Activated T-helper 1 cell treated with anti-CD3 and anti-CD28 coated beads, Interleukin-2, amount 50 U/mL, for 16 hours (primary cell): ENCODE measurements around the gene PFKFB2.

ENCODE experiments used
- DNase-seq, 2 donors: peaks; one replicate each; pipeline ENCODE4 v3.0.0-alpha.2; 2020; ENCODE audit warnings: low read depth in 1 of 2, low spot score in 1 of 2

Gene PFKFB2

GRCh38 chr1:207021876-207022596 lies 31.0 kb upstream of the PFKFB2 start:
- DNase-seq = no peak

DNA sequence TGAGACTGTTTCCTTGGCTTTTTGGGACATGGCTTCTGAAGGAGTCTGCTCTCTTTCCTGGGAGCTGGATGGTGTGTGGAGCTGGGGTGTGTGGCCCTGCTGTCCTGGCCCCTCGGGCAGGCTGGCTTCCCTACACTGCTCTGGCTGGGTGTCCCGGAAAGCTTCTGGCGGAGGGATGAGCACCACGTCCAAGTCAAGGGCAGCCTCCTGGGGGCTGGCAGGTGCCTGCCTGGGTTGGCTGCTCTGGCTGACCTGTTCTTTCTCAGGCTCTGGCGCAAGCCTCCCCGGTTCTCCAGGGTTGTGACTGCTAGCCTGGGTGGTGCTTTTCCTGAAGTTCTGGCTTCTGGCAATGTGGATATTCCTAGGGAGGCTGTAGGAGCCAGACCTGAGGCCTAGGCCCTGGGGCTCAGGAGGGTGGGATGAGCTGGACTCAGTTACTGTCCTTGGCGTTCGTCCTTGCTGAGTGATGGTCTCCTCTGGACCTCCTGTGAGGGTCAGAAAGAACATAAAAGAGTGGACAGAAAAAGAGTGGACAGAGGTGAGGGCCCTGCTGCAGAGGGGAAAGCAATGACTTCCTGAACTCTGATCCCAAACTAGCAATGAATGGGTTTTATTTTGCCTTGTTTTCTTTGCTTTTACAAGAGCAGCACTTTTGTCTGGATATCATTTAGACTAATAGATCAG lies 29.9 kb upstream of the PFKFB2 start:
- no peak for DNase-seq

GRCh38 chr1:207024202-207025145 lies 28.6 kb upstream of the PFKFB2 start:
- no peak for DNase-seq

GRCh38 chr1:207025146-207025880 lies 27.8 kb upstream of the PFKFB2 start:
- DNase-seq = no peak

DNA sequence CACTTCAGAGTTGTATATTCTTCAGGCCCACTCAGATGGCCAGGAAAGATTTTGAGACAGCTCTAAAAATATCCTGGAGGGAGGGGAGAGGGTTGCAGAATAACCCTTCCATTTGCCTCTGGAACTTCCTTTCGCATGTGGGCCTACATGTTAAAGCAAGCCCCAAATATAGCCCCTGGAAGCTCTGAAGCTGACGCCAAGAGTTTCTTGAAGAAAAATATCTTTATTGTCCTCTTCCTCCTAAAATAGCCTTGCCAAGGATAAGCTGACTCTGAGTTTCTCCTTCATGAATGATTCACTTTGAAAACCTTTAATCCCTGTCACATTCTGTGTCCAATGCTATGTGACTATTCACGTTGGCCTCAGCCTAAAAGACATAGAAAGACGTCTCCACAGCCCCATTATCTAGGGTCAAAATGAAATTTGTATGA lies 27.0 kb upstream of the PFKFB2 start:
- no peak for DNase-seq

DNA sequence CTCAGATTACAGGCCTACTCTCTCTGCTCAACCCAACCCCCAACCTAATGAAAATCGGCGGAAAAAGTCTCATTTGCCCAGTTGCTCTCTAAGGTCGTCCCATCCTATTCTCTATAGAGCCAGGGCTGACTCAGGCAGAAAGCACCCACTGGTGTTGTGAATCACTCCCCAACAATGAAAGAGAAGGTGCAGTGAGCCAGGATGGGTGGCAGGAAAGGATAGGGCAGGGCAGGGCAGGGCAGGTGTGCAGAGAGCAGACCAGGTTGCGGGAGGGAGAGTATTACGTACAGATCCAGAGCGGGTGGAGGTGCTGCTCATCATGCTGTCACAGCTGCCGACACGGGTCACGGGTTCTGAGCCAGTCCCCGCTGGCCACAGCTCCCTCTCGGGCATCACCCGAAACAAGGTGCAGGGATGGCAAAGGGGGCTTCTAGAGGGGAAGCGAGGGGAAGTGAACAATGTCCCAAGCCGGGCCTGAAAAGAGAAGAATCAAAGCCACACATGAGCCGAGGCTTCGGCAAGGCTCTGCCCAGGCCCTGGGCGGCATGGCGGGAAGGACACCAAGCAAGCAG lies 25.8 kb upstream of the PFKFB2 start:
- DNase-seq = no peak

GRCh38 chr1:207027921-207028320 lies 25.2 kb upstream of the PFKFB2 start:
- no peak for DNase-seq

DNA sequence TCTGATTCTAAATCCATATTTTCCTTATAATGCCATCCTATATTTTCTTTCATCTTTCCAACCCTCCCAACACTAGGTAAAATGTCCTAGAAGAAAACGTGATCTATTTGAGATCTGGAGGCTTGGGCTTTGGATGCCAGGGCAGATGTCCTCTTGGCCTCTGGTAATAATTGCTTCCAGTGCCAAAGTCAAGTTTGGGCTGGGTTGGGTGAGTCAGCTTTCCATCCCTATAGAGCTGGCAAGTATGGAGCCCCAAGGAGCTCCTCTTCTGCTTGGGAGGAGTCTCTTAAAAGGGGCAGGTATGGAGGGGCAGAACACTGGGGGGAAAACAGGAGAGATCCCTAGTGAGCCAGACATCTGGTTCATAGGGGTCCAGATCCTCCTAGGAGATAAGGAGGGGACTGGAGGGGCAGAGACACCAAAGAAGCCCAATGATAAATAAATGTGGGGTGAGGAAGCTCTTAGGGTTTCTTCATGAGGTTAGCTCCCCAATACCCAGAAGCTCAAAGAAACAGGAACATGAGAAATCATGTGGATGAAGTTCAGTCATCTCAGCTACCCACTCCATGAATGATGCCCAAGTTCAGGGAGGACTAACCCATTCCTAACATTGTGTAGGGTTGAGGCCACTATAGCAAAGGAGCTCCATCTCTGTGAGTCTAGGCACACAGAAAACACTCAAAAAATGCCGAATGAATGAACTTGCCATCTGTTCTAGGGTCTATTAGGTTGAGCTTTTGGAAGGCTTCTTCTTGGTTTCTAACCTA lies 24.0 kb upstream of the PFKFB2 start:
- no peak for DNase-seq

DNA sequence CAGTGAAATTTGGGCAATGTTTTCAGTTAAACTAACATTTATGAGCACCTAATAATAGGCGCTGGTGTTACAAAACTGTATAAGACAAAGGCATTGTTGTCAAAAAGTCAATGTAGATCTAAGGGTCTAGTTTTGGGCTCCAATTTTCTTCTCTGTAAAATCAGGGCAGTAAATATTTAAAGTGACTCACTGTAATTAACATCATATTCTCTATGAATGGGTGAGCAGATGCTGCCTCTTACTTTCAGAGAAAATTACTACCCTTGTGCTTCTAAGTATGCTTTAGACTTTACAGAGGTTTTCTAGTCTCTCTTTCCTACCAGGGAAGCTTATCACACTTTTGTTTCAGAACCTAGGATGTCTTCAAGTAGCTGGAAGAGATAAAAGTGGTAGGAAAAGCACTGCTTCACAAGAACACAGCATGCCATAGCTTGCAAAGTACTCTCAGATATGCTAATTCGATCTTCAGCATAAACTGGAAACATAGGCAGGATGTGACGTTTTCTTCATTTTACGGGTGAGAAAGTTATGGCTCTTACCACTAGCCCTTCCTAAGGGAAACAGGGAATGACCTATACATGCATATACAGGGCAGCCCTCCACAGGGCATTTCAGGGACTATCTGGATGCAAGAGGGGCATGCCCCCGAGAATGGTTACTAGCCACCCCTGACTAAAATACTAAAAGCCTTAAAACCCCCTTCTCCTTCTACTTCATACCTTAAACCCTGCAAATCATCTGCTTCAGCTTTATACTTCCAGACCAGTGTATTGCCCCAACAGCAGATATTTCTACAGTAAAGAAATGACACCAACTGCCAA lies 23.2 kb upstream of the PFKFB2 start:
- DNase-seq = no peak

DNA sequence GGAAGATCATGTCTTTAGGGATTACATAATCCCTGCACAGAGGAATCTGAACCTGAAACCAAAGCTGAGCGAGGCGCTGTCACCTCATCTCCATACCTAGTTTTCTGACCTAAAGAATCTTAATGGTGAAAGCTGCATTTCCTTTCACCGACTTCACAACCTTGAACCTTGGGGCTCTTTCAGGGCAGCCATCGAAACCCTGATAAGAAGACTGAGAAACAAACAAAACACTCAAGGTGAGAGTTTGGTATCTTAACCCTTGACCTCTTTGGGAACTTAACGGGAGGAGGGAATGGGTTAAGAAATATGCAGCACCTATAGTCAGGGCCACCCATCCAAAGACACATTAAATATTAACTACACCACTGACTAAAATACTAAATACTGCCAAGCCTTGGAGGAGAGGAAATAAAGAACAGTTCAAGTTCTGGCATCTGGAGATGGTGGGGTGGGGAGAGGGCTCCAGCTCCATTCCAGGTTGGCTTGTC lies 22.5 kb upstream of the PFKFB2 start:
- DNase-seq = no peak

- no peak for DNase-seq
These were observed 22.1 kb upstream of the PFKFB2 start for GRCh38 chr1:207031016-207031415.

GRCh38 chr1:207031632-207032264 lies 21.3 kb upstream of the PFKFB2 start:
- no peak for DNase-seq

- no peak for DNase-seq
These were observed 20.5 kb upstream of the PFKFB2 start, which contains the start of gene C1orf116 for GRCh38 chr1:207032528-207033017. TSS of gene C1orf116 (minus strand) at chr1:207032756. CDS start at chr1:207027598, 5,158 bp downstream.

DNA sequence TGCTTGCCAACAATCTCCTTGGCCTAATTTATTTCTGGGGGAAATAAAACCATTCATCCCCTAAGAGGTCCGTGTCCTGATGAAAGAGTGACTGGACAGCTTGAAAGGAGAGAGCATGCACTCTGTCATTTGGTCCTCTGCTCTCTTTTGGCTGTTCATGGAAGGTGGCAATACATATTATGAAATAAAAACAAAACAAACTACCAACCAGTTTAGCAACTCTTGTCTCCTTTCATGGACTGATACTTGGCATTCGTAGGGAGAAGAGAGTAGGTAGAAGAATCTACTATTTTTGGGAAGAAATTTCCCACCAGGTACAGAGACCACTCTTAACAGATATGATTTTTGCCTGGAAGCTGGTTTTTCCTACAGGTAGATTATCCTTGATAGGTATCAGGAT lies 19.8 kb upstream of the PFKFB2 start:
- DNase-seq = no peak

GRCh38 chr1:207034208-207034607 lies 18.9 kb upstream of the PFKFB2 start:
- no peak for DNase-seq

DNA sequence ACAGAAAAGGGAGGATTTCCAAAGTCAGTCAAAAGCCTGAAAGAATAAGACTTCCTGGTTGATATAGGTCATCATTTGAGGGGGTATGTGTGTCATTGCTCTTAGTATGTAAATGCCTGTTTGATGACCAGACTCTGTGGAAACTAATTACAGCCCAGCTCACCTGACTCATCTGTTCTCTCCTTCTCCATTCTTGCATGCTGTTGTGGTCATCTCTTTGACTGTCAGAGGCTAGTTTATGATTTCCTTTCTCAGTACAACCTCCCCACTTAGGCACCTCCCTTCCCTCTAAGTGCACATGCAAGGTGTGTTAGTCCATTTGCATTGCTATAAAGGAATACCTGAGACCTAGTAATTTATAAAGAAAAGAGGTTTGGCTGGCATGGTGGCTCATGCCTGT lies 18.1 kb upstream of the PFKFB2 start:
- DNase-seq = no peak

DNA sequence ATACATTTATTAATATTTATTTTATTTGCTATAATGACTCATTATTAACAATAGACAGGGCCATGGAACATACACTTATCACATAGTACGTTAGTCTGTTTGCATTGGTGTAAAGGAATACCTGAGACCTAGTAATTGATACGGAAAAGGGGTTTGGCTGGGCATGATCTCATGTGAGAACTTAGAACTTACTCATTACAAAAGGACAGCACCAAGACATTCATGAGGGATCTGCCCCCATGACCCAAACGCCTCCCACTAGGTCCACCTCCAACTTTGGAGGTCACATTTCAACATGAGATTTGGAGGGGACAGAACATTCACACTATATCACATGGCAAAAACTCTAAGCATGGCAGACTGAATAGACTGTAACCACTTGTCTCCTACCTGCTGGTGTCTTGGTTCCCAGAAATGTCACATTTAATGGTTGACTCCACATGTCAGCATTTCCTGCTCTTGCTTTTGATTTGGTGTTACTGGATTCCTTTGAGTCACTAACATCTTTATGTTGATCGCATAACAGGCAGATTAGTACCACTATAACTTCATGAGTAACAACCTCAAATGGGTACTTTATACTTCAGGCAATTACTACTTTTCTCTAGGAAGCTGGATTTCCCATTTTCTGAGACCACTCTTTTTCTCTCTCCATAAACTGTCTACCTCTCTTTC lies 17.1 kb upstream of the PFKFB2 start:
- DNase-seq = no peak

- no peak for DNase-seq
These were observed 16.2 kb upstream of the PFKFB2 start for GRCh38 chr1:207036865-207037264.
